Measurements from ENCODE around the gene ALPK3. TPM values are rescaled to one million over a fixed set of nuclear protein-coding genes. Genes with fewer than 3 reads are reported as not detected.

ALPK3 gene
- total RNA-seq, 2 donors from 2014 or later, result 0.46 TPM

DNA sequence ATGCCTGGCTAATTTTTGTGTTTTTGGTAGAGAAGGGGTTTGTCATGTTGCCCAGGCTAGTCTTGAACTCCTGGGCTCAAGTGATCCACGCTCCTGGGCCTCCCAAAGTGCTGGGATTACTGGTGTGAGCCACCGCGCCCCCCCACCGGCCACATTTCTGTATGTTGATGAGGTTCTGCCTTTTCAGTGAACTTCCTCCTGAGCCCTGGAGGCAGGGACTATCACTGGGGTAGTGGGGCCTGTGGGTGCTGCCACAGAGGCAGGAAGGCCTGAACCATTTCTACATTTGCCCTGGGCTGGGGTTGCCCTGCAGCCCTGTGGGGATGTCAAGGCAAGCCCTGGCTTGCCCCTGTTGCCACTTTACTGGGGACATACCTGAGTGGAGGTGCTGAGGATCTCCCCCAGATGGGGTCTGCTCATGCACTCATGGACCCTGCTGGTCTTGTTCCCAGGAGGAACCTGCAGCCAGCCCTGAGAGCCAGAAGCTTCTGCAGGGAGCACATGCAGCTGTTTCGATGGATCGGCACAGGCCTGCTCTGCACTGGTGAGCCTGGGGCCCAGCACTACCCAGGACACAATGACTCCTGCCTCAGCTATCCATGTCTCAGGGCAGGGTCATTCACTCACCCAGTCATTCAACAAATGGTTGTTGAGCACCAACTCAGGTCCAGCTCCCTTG, 73.0 kb downstream of the ALPK3 start:
- H3K36me3 Mint-ChIP-seq (ENCODE audit: insufficient read depth in 2 of 2), result no peaks in the 10 kb centered on the region
- no peaks in the 10 kb centered on the region for H3K9me3 Mint-ChIP-seq
- no peak overlapping the region for H3K4me3 Mint-ChIP-seq
- no peak overlapping the region for H3K27ac Mint-ChIP-seq
- peaks cover 13% of the 10 kb centered on the region for H3K27me3 Mint-ChIP-seq (ENCODE audit: low read depth)
- no peaks in the 10 kb centered on the region for H3K4me1 Mint-ChIP-seq (ENCODE audit: low read depth)
- DNase-seq (no peak), ATAC-seq (replicated peaks in 1 of 2) (no peak)

DNA sequence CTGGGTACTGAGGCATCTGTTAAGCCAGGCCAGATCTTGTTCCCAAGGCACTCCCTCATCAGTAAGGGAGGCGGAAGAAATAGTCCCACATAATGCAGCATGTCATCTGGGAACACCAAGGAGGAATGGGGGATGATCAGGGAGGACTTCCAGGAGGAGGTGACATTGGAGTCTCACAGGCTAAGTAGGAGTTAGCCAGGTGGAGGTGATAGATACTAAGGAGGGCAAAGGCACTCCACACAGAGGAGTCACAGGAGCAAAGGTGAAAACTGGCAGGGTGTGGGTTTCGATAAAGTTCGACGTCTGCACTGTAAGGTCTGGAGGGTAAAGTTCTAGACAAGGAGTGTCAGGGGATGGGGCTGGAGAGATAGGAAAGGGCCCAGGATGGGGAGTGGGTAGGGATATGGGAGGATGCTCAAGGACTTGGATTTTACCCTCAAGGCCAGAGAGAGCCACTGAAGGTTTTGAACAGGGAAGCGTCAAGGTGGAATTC, 73.6 kb downstream of the ALPK3 start:
- H3K27me3 Mint-ChIP-seq (ENCODE audit: low read depth), result peaks cover 13% of the 10 kb centered on the region
- no peak overlapping the region for H3K4me3 Mint-ChIP-seq
- H3K27ac Mint-ChIP-seq, result no peak overlapping the region
- no peak for DNase-seq
- H3K9me3 Mint-ChIP-seq, result no peaks in the 10 kb centered on the region
- H3K4me1 Mint-ChIP-seq (ENCODE audit: low read depth), result no peaks in the 10 kb centered on the region
- H3K36me3 Mint-ChIP-seq (ENCODE audit: insufficient read depth in 2 of 2), result no peaks in the 10 kb centered on the region
- no peak for ATAC-seq (replicated peaks in 1 of 2)

DNA sequence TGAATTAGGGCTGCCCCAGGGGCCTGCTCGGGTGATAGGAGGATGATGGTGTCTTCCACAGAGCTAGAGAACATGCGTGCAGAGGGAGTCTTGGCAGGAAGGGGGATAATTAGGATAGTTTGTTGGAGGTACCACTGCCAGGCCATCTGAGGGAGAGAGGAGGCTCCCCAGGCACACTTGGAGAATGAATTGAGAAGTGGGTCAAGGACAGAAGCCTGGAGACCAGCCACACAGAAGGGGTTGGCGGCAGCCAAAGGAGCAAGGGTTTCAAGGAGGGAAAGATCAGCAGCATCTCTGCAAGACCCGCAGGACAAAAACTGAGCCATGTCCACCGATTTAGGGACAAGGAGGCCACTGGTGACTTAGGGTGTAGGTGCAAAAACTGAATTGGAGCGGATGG, 74.2 kb downstream of the ALPK3 start:
- DNase-seq, result no peak
- no peak overlapping the region for H3K4me3 Mint-ChIP-seq
- ATAC-seq (replicated peaks in 1 of 2), result no peak
- H3K9me3 Mint-ChIP-seq, result no peaks in the 10 kb centered on the region
- peaks cover 13% of the 10 kb centered on the region for H3K27me3 Mint-ChIP-seq (ENCODE audit: low read depth)
- H3K36me3 Mint-ChIP-seq (ENCODE audit: insufficient read depth in 2 of 2), result no peaks in the 10 kb centered on the region
- no peak overlapping the region for H3K27ac Mint-ChIP-seq
- no peaks in the 10 kb centered on the region for H3K4me1 Mint-ChIP-seq (ENCODE audit: low read depth)

DNA sequence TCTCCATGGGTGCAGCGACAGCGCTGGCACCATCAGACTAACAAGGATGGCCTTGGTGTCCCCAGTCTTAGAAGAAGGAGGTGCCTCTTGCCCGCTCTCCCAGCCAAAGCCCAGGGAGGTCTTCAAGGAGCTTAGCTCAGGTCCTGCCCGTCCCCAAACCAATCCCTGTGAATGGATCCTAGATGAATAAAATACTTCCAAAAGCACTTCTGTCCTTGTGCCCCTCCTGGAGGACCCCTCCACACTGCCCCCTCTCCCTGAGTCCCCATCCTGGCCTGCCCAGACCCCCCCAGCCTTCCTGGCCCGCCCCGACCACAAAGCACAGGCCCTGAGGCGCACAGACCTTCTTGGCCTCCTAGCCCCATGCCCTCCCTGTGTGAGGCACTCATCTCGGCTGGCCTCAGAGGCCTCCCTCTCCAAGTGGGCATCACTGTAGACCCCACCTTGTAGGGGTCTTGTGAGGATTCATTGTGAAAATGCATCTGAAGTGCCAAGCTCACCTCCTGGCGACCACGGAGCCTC, 75.7 kb downstream of the ALPK3 start:
- H3K4me3 Mint-ChIP-seq, result no peak overlapping the region
- ATAC-seq (replicated peaks in 1 of 2) (no peak), DNase-seq (no peak)
- H3K9me3 Mint-ChIP-seq, result no peaks in the 10 kb centered on the region
- H3K36me3 Mint-ChIP-seq (ENCODE audit: insufficient read depth in 2 of 2), result no peaks in the 10 kb centered on the region
- peaks cover 13% of the 10 kb centered on the region for H3K27me3 Mint-ChIP-seq (ENCODE audit: low read depth)
- no peaks in the 10 kb centered on the region for H3K4me1 Mint-ChIP-seq (ENCODE audit: low read depth)
- no peak overlapping the region for H3K27ac Mint-ChIP-seq

DNA sequence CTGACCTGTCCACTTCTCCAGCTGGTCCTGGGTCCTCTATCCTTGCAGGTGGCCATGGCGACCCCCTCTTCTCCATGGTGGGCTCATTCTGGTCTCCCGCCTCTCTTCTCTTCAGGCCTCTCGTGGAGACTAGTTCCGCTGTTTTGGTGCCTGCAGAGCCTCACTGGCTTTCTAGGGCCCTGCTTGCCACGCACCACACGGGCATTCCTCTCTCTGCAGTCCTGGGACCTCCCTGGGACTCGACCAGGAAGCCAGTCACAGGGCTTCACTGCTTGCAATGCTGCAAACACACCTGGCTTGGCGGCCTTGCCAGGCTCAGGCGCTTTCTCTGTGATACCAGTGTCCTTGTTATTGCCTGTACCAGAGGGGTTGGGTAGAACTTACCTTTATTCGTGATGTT, 76.5 kb downstream of the ALPK3 start:
- ATAC-seq (replicated peaks in 1 of 2), result no peak
- H3K9me3 Mint-ChIP-seq, result no peaks in the 10 kb centered on the region
- no peaks in the 10 kb centered on the region for H3K36me3 Mint-ChIP-seq (ENCODE audit: insufficient read depth in 2 of 2)
- DNase-seq, result no peak
- no peak overlapping the region for H3K4me3 Mint-ChIP-seq
- H3K4me1 Mint-ChIP-seq (ENCODE audit: low read depth), result no peaks in the 10 kb centered on the region
- no peak overlapping the region for H3K27ac Mint-ChIP-seq
- peaks cover 16% of the 10 kb centered on the region for H3K27me3 Mint-ChIP-seq (ENCODE audit: low read depth)

DNA sequence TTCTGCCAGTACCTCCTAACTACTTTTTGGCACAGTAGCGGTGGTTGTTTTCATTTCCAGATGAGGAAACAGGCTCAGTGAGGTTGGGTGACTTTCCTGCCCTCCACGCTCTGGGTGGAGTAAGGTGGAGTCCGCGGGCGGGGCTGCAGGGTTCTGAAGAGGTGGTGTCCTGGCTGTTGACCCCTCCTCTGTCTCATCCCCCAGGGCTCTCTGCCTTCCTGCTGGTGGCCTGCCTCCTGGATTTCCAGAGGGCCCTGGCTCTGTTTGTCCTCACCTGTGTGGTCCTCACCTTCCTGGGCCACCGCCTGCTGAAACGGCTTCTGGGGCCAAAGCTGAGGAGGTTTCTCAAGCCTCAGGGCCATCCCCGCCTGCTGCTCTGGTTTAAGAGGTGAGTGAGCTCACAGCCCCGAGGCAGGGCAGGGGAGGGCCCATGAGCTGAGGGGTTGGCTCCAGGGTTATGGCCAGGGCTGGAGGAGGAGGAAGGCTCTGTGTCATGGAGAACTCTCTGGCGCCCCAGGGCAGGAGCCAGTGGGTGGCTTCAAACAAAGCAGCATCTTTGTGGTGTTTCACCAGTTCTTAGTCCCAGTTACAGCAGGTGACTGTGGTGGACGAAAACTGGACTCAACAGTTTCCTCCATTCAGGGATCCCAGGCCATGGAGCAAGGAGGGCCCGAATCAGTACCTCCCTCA, 77.7 kb downstream of the ALPK3 start:
- H3K36me3 Mint-ChIP-seq (ENCODE audit: insufficient read depth in 2 of 2), result no peaks in the 10 kb centered on the region
- peaks cover 0 to 5% of the 10 kb centered on the region in 2 donors for H3K9me3 Mint-ChIP-seq
- H3K27ac Mint-ChIP-seq, result no peak overlapping the region
- H3K4me1 Mint-ChIP-seq (ENCODE audit: low read depth), result no peaks in the 10 kb centered on the region
- peaks cover 23% of the 10 kb centered on the region for H3K27me3 Mint-ChIP-seq (ENCODE audit: low read depth)
- H3K4me3 Mint-ChIP-seq, result no peak overlapping the region
- ATAC-seq (replicated peaks in 1 of 2) (no peak), DNase-seq (no peak)

DNA sequence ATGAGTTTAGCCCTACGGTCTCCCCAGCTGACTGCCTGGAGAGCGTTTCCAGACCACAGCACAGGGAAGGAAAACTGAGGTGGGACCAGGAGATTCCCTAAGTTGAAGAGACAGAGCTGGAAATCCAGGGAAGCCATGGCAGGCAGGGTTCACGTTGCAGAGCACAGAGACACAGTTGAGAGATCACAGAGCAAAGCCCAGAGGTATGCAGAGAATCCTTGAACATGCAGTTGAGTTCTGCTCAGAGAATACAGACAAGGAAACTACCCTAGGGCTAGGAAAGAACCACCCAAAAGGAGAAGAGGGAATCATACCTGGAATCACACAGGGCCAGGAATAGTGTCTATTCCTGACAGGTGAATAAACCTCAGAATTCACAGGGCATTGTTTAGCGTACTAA, 81.6 kb downstream of the ALPK3 start:
- Mint-ChIP-seq H3K36me3 (ENCODE audit: insufficient read depth in 2 of 2) (no peaks in the 10 kb centered on the region), H3K4me1 (ENCODE audit: low read depth) (no peaks in the 10 kb centered on the region), H3K27me3 (ENCODE audit: low read depth) (peaks cover 10% of the 10 kb centered on the region), H3K4me3 (no peak overlapping the region), H3K9me3 (peaks cover 0 to 6% of the 10 kb centered on the region in 2 donors), H3K27ac (no peak overlapping the region)
- ATAC-seq (replicated peaks in 1 of 2) (no peak), DNase-seq (no peak)

DNA sequence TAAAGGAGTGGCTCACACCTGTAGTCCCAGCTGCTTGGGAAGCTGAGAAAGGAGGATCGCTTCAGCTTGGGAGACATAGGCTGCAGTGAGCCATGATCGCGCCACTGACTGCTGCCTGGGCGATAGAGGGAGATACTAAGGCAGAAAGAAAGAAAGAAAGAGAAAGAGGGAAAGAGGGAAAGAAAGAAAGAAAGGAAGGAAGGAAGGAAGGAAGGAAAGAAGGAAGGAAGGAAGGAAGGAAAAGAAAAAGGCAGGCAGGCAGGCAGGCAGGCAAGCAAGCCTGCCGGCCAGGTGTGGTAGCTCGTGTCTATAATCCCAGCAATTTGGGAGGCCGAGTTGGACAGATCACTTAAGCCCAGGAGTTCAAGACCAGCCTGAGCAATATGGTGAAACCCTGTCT, 82.6 kb downstream of the ALPK3 start:
- Mint-ChIP-seq H3K4me3 (no peak overlapping the region), H3K4me1 (ENCODE audit: low read depth) (no peaks in the 10 kb centered on the region), H3K27ac (no peak overlapping the region), H3K36me3 (ENCODE audit: insufficient read depth in 2 of 2) (no peaks in the 10 kb centered on the region), H3K27me3 (ENCODE audit: low read depth) (peaks cover 10% of the 10 kb centered on the region), H3K9me3 (peaks cover 0 to 6% of the 10 kb centered on the region in 2 donors)
- ATAC-seq (replicated peaks in 1 of 2) (no peak), DNase-seq (no peak)

DNA sequence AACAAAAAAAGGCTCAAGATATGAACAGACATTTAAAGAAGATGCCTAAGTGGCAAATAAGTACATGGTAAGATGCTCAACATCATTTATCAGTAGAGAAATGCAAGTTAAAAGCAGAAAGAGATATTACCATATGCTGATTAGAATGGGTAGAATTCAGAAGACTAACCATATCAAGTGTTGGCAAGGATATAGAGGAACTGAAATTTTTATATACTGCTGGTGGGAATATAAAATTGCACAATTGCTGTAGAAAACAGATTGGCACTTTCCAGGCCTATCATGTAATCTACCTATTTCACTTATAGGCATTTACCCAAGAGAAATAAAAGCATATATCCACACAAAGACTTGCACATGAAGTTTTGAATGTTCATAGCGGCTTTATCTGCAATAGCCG, 84.4 kb downstream of the ALPK3 start:
- no peak overlapping the region for H3K27ac Mint-ChIP-seq
- H3K36me3 Mint-ChIP-seq (ENCODE audit: insufficient read depth in 2 of 2), result no peaks in the 10 kb centered on the region
- H3K27me3 Mint-ChIP-seq (ENCODE audit: low read depth), result peaks cover 10% of the 10 kb centered on the region
- H3K9me3 Mint-ChIP-seq, result peaks cover 0 to 6% of the 10 kb centered on the region in 2 donors
- ATAC-seq (replicated peaks in 1 of 2) (no peak), DNase-seq (no peak)
- H3K4me3 Mint-ChIP-seq, result no peak overlapping the region
- no peaks in the 10 kb centered on the region for H3K4me1 Mint-ChIP-seq (ENCODE audit: low read depth)

DNA sequence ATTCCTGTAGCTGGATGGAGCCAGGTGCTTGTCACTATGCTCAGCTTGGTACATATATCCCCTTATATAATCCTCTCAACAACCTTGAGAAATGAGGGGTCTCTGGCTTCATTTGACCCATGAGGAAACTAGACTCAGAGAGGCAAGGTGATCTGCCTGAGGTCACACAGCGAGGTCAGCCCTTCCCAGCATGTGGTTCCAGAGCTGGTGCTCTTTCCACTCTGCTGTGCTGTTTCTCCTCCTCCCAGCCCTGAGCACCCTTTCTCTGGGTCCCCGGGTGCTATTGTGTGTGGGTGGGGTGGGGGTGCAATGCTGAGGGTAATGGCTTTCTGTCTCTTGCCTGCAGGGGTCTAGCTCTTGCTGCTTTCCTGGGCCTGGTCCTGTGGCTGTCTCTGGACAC, 86.6 kb downstream of the ALPK3 start:
- ATAC-seq (replicated peaks in 1 of 2), result no peak
- no peak overlapping the region for H3K27ac Mint-ChIP-seq

DNA sequence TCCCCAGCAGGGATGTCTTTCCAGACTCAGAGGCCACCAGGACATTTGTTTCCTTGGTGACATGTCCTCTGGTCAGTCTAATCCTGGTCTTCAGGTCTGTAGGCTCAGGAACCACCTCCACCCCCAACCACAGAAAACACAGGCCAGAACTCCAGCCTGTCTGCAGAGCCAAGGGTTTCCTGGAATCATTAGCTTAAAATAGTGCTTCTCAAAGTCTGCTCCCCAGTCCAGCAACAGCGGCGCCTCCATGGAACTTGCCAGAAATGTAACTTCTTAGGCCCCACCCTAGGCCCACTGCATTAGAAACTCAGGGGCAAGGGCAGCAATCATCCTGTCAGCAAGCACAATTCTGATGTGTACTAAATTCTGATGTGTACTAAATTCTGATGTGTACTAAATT, 87.3 kb downstream of the ALPK3 start:
- Mint-ChIP-seq H3K36me3 (ENCODE audit: insufficient read depth in 2 of 2) (no peaks in the 10 kb centered on the region), H3K4me3 (no peak overlapping the region), H3K9me3 (peaks cover 0 to 3% of the 10 kb centered on the region in 2 donors), H3K27ac (no peak overlapping the region), H3K4me1 (ENCODE audit: low read depth) (no peaks in the 10 kb centered on the region), H3K27me3 (ENCODE audit: low read depth) (no peaks in the 10 kb centered on the region)
- ATAC-seq (replicated peaks in 1 of 2), result no peak
- DNase-seq, result no peak

More for the DNA sequence above, 86.6 kb downstream of the ALPK3 start:
- Mint-ChIP-seq H3K4me1 (ENCODE audit: low read depth) (no peaks in the 10 kb centered on the region), H3K27me3 (ENCODE audit: low read depth) (peaks cover 6% of the 10 kb centered on the region), H3K4me3 (no peak overlapping the region), H3K9me3 (peaks cover 0 to 6% of the 10 kb centered on the region in 2 donors), H3K36me3 (ENCODE audit: insufficient read depth in 2 of 2) (no peaks in the 10 kb centered on the region)
- DNase-seq, result no peak

DNA sequence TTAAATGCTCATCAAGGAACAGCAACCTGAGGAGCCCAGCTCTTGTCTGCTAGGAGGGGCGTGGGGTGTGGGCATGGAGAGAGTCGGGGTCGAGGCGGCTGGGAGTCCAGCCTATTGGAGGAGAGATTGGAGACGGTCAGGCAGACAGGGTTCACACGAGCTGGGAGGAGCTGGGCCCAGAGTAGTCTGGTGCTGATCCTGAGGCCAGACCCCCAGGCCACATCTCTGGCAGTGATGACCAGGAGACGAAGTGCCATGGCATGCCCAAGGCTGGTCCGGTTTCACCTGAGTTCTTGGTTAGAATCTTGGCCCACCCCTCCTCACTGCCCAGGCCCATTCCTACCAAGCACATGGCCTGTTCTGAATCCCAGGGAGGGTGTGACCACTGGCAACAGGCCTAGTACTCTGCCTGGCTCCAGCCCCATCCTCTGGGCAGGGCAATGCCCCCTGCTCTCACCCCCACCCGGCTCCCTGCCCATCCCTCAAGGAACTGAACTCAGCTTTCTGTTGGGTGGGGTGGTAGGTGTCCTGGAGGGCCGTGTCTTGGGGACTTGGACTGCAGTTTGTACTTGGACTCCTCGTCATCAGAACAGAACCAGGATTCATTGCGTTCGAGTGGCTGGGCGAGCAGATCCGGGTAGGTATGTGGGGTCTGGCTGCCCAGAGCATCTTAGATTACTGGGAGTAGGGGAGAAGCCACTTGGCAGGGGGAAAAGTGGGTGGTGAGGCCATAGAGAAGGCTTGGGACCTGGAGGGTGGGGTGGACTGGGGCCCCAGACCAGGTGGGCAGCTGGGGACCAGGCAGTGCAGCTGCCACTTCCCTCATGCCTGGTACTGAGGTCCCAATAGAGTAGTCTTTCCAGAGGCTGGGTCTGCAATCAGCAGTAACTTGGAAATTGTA, 88.1 kb downstream of the ALPK3 start:
- H3K36me3 Mint-ChIP-seq (ENCODE audit: insufficient read depth in 2 of 2), result no peaks in the 10 kb centered on the region
- H3K27ac Mint-ChIP-seq, result no peak overlapping the region
- no peak for DNase-seq
- H3K9me3 Mint-ChIP-seq, result peaks cover 0 to 1% of the 10 kb centered on the region in 2 donors
- no peak overlapping the region for H3K4me3 Mint-ChIP-seq
- H3K27me3 Mint-ChIP-seq (ENCODE audit: low read depth), result no peaks in the 10 kb centered on the region
- H3K4me1 Mint-ChIP-seq (ENCODE audit: low read depth), result no peaks in the 10 kb centered on the region
- no peak for ATAC-seq (replicated peaks in 1 of 2)

DNA sequence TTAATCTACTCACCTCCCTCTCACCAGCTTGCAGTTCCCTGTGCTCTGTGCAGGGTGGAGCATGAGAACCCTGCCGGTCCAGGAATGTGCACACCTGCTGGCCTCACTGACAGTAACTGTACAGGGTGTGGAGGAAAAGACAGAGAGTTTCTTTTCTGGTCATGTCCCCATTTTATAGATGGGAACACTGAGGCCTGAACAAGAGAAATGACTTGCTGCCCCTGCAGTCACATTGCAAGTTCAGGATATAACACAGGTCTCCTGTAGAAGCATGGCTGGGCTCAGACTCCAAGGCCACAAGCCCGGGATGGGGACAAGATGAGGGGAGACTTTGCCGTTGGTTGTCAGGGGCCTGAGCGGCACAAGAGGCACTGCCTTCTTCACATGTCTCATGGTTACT, 90.6 kb downstream of the ALPK3 start:
- H3K27me3 Mint-ChIP-seq (ENCODE audit: low read depth), result no peaks in the 10 kb centered on the region
- no peak for DNase-seq
- H3K36me3 Mint-ChIP-seq (ENCODE audit: insufficient read depth in 2 of 2), result no peaks in the 10 kb centered on the region
- peaks cover 7% of the 10 kb centered on the region for H3K4me1 Mint-ChIP-seq (ENCODE audit: low read depth)
- ATAC-seq (replicated peaks in 1 of 2), result no peak
- no peak overlapping the region for H3K27ac Mint-ChIP-seq
- no peaks in the 10 kb centered on the region for H3K9me3 Mint-ChIP-seq
- H3K4me3 Mint-ChIP-seq, result no peak overlapping the region
